ENCODE results near the gene NSG1.
"Not testable (repeated sequence)": the region's sequence is repeated elsewhere in the genome, so short reads cannot be mapped to it uniquely, and the experiment has no call there.

The NSG1 gene

GRCh38 chr4:4417886-4418285 is 31.0 kb downstream of the NSG1 start:
- DNase-seq, result no peak

- DNase-seq, result no peak
Observed at GRCh38 chr4:4418676-4419390, 31.9 kb downstream of the NSG1 start.

GRCh38 chr4:4419896-4420295 is 33.0 kb downstream of the NSG1 start:
- DNase-seq, result no peak

- no peak for DNase-seq
Observed at GRCh38 chr4:4420421-4420820, 33.5 kb downstream of the NSG1 start.

GRCh38 chr4:4421356-4421755 is 34.5 kb downstream of the NSG1 start:
- no peak for DNase-seq

GRCh38 chr4:4422117-4422516 is 35.2 kb downstream of the NSG1 start:
- DNase-seq, result not testable (repeated sequence)

- no peak for DNase-seq
Observed at GRCh38 chr4:4422856-4423499, 36.1 kb downstream of the NSG1 start.

GRCh38 chr4:4423706-4424498 is 37.0 kb downstream of the NSG1 start:
- DNase-seq, result no peak

- no peak for DNase-seq
Observed at GRCh38 chr4:4424499-4425115, 37.7 kb downstream of the NSG1 start.

GRCh38 chr4:4425119-4425690 is 38.3 kb downstream of the NSG1 start:
- DNase-seq, result no peak

GRCh38 chr4:4425696-4426095 is 38.8 kb downstream of the NSG1 start:
- no peak for DNase-seq

GRCh38 chr4:4426511-4427120 is 39.7 kb downstream of the NSG1 start:
- DNase-seq, result no peak

GRCh38 chr4:4427121-4427870 is 40.4 kb downstream of the NSG1 start:
- DNase-seq, result no peak

- no peak for DNase-seq
Observed at GRCh38 chr4:4427886-4428285, 41.0 kb downstream of the NSG1 start.

- no peak for DNase-seq
Observed at GRCh38 chr4:4428966-4429875, 42.3 kb downstream of the NSG1 start.

GRCh38 chr4:4430492-4431195 is 43.7 kb downstream of the NSG1 start:
- peak; percentile 95 for DNase-seq

- DNase-seq, result no peak
Observed at GRCh38 chr4:4432341-4433125, 45.6 kb downstream of the NSG1 start.

GRCh38 chr4:4433941-4434340 is 47.0 kb downstream of the NSG1 start:
- DNase-seq, result no peak

- DNase-seq, result no peak
Observed at GRCh38 chr4:4436244-4436823, 49.4 kb downstream of the NSG1 start.
